ENCODE measurements around the gene TES. TPM values are rescaled to one million over a fixed set of nuclear protein-coding genes. Genes with fewer than 3 reads are reported as not detected.

Gene TES
- total RNA-seq, 1 donor = 99.2 TPM

- TF ChIP-seq CTCF (IDR thresholded peaks at IDR 0.05; ENCODE audit: extremely low read depth, low read depth, low read length) = no peak
- no peak for DNase-seq (ENCODE audit: insufficient read length, low spot score, missing footprints)
- Histone ChIP-seq H4K20me1 (ENCODE audit: insufficient read depth, low read length) (no peaks in the 10 kb centered on the region), H3K9me3 (ENCODE audit: low read depth, low read length) (no peaks in the 10 kb centered on the region), H3K4me2 (ENCODE audit: insufficient read depth, low read length) (no peak overlapping the region), H3K4me1 (ENCODE audit: insufficient read depth, low read length) (peaks cover 40% of the 10 kb centered on the region), H3K36me3 (ENCODE audit: insufficient read depth, low read length) (no peaks in the 10 kb centered on the region), H2AFZ (ENCODE audit: low read length) (no peak overlapping the region), H3K79me2 (ENCODE audit: insufficient read depth, low read length) (peaks cover 74% of the 10 kb centered on the region), H3K27me3 (ENCODE audit: insufficient read depth, low read length) (no peaks in the 10 kb centered on the region), H3K27ac (ENCODE audit: low read depth, low read length) (peak overlapping the region; percentile 34), H3K4me3 (ENCODE audit: insufficient read depth, low read length) (no peak overlapping the region)
Measured at GRCh38 chr7:116219288-116219687, 8.9 kb downstream of the TES start.

GRCh38 chr7:116219834-116220233 is 9.5 kb downstream of the TES start:
- no peaks in the 10 kb centered on the region for H3K27me3 ChIP-seq (ENCODE audit: insufficient read depth, low read length)
- no peak overlapping the region for H3K27ac ChIP-seq (ENCODE audit: low read depth, low read length)
- H3K79me2 ChIP-seq (ENCODE audit: insufficient read depth, low read length) = peaks cover 73% of the 10 kb centered on the region
- no peak for TF ChIP-seq CTCF (IDR thresholded peaks at IDR 0.05; ENCODE audit: extremely low read depth, low read depth, low read length)
- H3K9me3 ChIP-seq (ENCODE audit: low read depth, low read length) = no peaks in the 10 kb centered on the region
- DNase-seq (ENCODE audit: insufficient read length, low spot score, missing footprints) = no peak
- no peak overlapping the region for H2AFZ ChIP-seq (ENCODE audit: low read length)
- H3K4me1 ChIP-seq (ENCODE audit: insufficient read depth, low read length) = peaks cover 35% of the 10 kb centered on the region
- H3K36me3 ChIP-seq (ENCODE audit: insufficient read depth, low read length) = no peaks in the 10 kb centered on the region
- no peak overlapping the region for H3K4me3 ChIP-seq (ENCODE audit: insufficient read depth, low read length)
- H4K20me1 ChIP-seq (ENCODE audit: insufficient read depth, low read length) = no peaks in the 10 kb centered on the region
- no peak overlapping the region for H3K4me2 ChIP-seq (ENCODE audit: insufficient read depth, low read length)

- Histone ChIP-seq H4K20me1 (ENCODE audit: insufficient read depth, low read length) (no peaks in the 10 kb centered on the region), H2AFZ (ENCODE audit: low read length) (no peak overlapping the region), H3K4me3 (ENCODE audit: insufficient read depth, low read length) (no peak overlapping the region), H3K36me3 (ENCODE audit: insufficient read depth, low read length) (no peaks in the 10 kb centered on the region), H3K79me2 (ENCODE audit: insufficient read depth, low read length) (peaks cover 70% of the 10 kb centered on the region), H3K9me3 (ENCODE audit: low read depth, low read length) (no peaks in the 10 kb centered on the region), H3K4me1 (ENCODE audit: insufficient read depth, low read length) (peaks cover 45% of the 10 kb centered on the region), H3K27ac (ENCODE audit: low read depth, low read length) (no peak overlapping the region), H3K4me2 (ENCODE audit: insufficient read depth, low read length) (no peak overlapping the region), H3K27me3 (ENCODE audit: insufficient read depth, low read length) (no peaks in the 10 kb centered on the region)
- no peak for TF ChIP-seq CTCF (IDR thresholded peaks at IDR 0.05; ENCODE audit: extremely low read depth, low read depth, low read length)
- no peak for DNase-seq (ENCODE audit: insufficient read length, low spot score, missing footprints)
Measured at GRCh38 chr7:116222501-116222900, 12.2 kb downstream of the TES start.

GRCh38 chr7:116223588-116223987 is 13.2 kb downstream of the TES start:
- no peak overlapping the region for H2AFZ ChIP-seq (ENCODE audit: low read length)
- no peaks in the 10 kb centered on the region for H3K9me3 ChIP-seq (ENCODE audit: low read depth, low read length)
- no peaks in the 10 kb centered on the region for H3K36me3 ChIP-seq (ENCODE audit: insufficient read depth, low read length)
- DNase-seq (ENCODE audit: insufficient read length, low spot score, missing footprints) = no peak
- no peak overlapping the region for H3K27ac ChIP-seq (ENCODE audit: low read depth, low read length)
- H3K79me2 ChIP-seq (ENCODE audit: insufficient read depth, low read length) = peaks cover 70% of the 10 kb centered on the region
- H3K4me2 ChIP-seq (ENCODE audit: insufficient read depth, low read length) = no peak overlapping the region
- H3K4me3 ChIP-seq (ENCODE audit: insufficient read depth, low read length) = no peak overlapping the region
- TF ChIP-seq CTCF (IDR thresholded peaks at IDR 0.05; ENCODE audit: extremely low read depth, low read depth, low read length) = no peak
- H3K27me3 ChIP-seq (ENCODE audit: insufficient read depth, low read length) = no peaks in the 10 kb centered on the region
- no peaks in the 10 kb centered on the region for H4K20me1 ChIP-seq (ENCODE audit: insufficient read depth, low read length)
- H3K4me1 ChIP-seq (ENCODE audit: insufficient read depth, low read length) = peaks cover 45% of the 10 kb centered on the region

Measured in osteoblast (primary cell).